ENCODE data around the gene SLC36A2.
A peak's percentile ranks its signal among the peaks of the same experiment; 100 is the strongest.
"Not testable (repeated sequence)": the region's sequence is repeated elsewhere in the genome, so short reads cannot be mapped to it uniquely, and the experiment has no call there.

SLC36A2 gene

DNA sequence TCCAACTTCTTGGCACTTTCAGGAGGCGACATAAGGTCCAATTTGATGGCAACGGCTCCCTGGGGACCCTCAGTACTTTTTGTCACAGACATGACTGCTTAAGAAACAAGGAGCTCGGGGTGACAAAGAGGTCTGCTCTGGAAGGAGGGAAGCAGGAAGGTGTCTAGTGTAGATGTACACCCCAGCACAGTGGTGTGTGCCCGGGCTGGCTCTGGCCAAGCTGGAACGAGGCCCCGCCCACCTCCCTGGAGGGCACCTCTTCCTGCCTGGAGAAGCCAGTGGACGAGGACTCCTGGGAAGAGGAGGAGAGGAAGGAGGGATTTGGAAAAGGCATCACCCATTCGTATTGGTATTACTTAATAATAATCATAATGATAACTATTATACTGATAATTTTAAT, at the start of gene SLC36A2:
TSS of gene SLC36A2 (minus strand) at position 191 of the 400 bp plus-strand sequence. CDS start at position 92, 99 bp downstream.
- no peak within 1 kb of the TSS for H3K4me3 Mint-ChIP-seq
- H3K9me3 Mint-ChIP-seq, result no peaks in the 10 kb centered on the region
- H3K4me1 Mint-ChIP-seq, result no peaks in the 10 kb centered on the region
- H3K36me3 Mint-ChIP-seq, result no peaks in the 10 kb centered on the region
- DNase-seq (ENCODE audit: low spot score in 2 of 2), result no peak
- no peak for ATAC-seq
- no peak within 1 kb of the TSS for H3K27ac Mint-ChIP-seq

DNA sequence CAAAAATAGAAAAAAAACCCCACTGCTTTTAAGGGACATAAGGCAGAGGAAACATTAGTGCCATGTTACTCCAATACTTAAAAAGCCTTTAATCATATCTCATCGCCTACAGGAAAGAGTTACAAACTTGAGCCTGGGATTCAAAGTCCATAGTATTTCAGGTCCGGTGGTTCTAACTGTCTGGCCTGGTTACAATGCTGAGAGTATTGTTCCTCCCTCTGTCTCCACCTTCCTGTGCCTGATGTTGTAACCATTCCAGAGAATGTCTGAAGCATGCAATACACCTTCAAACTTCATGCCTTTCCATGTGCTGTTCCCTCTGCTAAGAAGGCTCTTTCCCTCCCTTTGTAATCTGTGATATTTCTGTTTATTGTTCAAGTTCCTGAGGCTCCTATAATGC, 41.6 kb upstream of the SLC36A2 start:
- DNase-seq (ENCODE audit: low spot score in 2 of 2), result no peak
- no peak for ATAC-seq
- no peaks in the 10 kb centered on the region for H3K9me3 Mint-ChIP-seq
- H3K36me3 Mint-ChIP-seq, result no peaks in the 10 kb centered on the region
- no peak overlapping the region for H3K27ac Mint-ChIP-seq
- H3K4me1 Mint-ChIP-seq, result no peaks in the 10 kb centered on the region
- no peak overlapping the region for H3K4me3 Mint-ChIP-seq

DNA sequence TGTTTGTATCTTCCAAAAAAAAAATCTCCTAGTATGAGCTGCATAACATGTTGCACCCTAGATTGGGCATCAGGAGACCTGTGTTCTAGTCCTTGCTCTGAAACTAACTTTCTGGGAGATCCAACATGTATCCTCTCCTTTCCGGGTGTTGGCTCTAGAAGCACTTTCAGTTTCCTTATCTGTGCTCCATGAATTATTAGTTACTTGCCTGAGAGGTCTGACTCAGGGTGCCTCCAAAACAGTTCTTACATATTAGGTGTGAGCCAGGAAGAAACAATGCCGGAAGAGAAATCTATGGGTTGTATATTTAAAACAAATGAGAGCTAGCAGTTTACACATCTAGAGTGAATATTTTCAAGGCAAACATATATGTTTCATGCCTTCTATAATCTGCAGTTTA, 36.7 kb upstream of the SLC36A2 start:
- ATAC-seq (no peak), DNase-seq (ENCODE audit: low spot score in 2 of 2) (no peak)
- H3K4me1 Mint-ChIP-seq, result no peaks in the 10 kb centered on the region
- H3K4me3 Mint-ChIP-seq, result no peak overlapping the region
- H3K27ac Mint-ChIP-seq, result no peak overlapping the region
- no peaks in the 10 kb centered on the region for H3K36me3 Mint-ChIP-seq
- H3K9me3 Mint-ChIP-seq, result no peaks in the 10 kb centered on the region

DNA sequence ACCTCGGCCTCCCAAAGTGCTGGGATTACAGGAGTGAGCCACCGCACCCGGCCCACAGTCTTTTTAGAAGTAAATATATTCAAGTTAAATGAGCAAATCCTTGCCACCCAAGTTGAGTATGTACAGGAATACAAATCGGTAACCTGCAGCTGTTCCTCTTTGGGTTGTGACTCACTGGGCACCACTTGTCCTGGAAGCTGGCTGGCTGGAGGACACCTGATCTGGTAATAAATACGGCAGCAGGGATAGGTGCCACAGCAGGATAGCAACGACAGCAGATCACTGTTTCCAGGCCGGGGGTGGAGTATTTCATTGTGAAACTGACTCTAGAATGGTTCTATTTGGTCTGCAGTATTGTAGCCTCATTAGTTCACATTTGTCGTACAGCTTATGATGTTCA, 35.7 kb upstream of the SLC36A2 start:
- Mint-ChIP-seq H3K27ac (no peak overlapping the region), H3K4me3 (no peak overlapping the region), H3K36me3 (no peaks in the 10 kb centered on the region), H3K4me1 (no peaks in the 10 kb centered on the region), H3K9me3 (no peaks in the 10 kb centered on the region)
- DNase-seq (ENCODE audit: low spot score in 2 of 2), result no peak
- no peak for ATAC-seq

DNA sequence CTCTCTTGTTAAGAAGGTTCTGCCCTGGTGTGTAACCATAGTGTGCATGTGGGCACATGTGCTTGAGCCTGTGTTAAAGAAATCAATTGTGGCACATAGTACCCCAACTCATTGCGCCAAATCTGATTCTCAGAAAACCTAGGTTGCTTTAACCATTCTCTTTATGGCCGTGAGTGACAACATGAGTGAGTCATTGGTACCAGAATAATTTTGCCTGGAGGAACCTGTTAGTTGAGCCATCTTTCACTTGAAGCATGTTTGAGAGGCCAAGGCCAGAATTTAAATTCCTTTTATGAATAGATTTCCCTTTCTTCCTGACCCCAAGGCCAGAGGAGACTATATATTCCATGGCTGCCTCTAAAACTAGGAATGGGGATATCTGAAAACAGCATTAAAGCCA, 35.2 kb upstream of the SLC36A2 start:
- Mint-ChIP-seq H3K27ac (no peak overlapping the region), H3K4me3 (no peak overlapping the region), H3K9me3 (no peaks in the 10 kb centered on the region), H3K36me3 (no peaks in the 10 kb centered on the region), H3K4me1 (no peaks in the 10 kb centered on the region)
- ATAC-seq (no peak), DNase-seq (ENCODE audit: low spot score in 2 of 2) (no peak)

DNA sequence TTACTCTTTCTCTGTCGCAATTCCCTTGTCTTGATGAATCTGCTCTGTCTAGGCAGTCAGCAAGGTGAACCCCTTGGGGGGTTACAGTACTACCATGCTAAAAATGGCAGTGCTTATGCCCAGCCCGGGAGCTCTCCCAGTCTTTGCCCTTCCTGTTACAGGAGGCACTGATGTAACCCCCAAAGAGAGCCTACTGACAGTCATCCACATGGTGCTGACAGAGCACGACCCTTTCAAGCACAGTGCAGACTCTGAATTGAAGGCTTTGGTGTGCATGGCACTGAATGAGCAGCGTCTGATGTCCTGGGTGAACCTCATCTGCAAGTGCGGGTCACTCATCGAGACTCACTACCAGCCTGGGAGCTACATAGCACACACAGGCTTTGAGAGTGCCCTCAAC, 34.5 kb upstream of the SLC36A2 start:
- ATAC-seq, result no peak
- DNase-seq (ENCODE audit: low spot score in 2 of 2), result no peak
- Mint-ChIP-seq H3K4me3 (no peak overlapping the region), H3K27ac (peak overlapping the region; percentile 52), H3K9me3 (no peaks in the 10 kb centered on the region), H3K4me1 (no peaks in the 10 kb centered on the region), H3K36me3 (no peaks in the 10 kb centered on the region)

DNA sequence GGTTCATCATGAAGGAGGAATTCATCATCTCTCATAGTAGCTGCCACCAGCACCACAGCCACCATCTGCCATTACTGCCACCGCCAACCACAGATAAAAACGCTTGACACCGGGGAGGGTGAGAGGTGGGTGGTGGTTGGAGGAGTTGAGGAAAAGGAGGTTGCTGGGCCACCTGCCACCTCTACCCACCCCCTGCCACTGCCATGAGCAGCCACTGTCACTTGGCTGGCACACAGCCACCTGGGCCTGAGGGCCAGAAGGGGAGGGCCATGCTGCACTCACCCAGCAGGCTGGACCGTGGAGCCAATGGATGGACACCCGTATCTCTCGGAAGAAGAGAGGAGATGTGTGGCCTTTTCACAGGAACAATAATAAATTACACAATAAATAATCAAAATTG, 31.3 kb upstream of the SLC36A2 start:
- H3K4me3 Mint-ChIP-seq, result no peak overlapping the region
- no peak for DNase-seq (ENCODE audit: low spot score in 2 of 2)
- H3K27ac Mint-ChIP-seq, result no peak overlapping the region
- H3K4me1 Mint-ChIP-seq, result no peaks in the 10 kb centered on the region
- H3K9me3 Mint-ChIP-seq, result no peaks in the 10 kb centered on the region
- H3K36me3 Mint-ChIP-seq, result no peaks in the 10 kb centered on the region
- no peak for ATAC-seq

DNA sequence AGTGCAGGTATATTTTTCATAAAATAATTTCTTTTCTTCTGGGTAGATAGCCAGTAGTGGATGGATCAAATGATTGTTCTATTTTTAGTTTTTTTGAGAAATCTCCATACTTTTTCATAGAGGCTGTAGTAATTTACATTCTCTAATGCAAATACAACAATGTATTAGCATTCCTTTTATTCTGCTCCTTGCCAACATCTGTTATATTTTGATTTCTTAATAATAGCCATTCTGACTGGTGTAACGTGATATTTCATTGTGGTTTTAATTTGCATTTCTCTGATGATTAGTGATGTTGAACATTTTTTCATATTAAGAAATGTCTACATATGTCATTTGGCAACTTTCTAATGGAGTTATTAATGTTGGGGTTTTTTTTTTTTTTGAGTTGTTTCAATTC, 27.2 kb upstream of the SLC36A2 start:
- DNase-seq (ENCODE audit: low spot score in 2 of 2), result no peak
- H3K9me3 Mint-ChIP-seq, result no peaks in the 10 kb centered on the region
- H3K4me3 Mint-ChIP-seq, result no peak overlapping the region
- no peaks in the 10 kb centered on the region for H3K36me3 Mint-ChIP-seq
- no peak overlapping the region for H3K27ac Mint-ChIP-seq
- ATAC-seq, result no peak
- H3K4me1 Mint-ChIP-seq, result no peaks in the 10 kb centered on the region

DNA sequence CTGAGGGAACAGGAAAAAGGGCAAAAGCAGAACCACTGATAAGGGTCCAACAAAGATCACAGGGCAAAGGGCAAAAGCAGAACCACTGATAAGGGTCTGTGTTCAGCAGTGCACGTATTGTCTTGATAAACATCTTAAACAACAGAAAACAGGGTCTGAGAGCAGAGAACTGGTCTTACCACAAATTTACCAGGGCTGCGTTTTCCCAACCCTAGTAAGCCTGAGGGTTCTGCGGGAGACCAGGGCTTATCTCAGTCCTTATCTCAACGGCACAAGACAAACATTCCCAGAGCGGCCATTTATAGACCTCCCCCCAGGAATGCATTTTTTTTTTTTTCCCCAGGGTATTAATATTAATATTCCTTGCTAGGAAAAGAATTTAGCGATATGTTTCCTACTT, 19.7 kb upstream of the SLC36A2 start:
- H3K9me3 Mint-ChIP-seq, result peaks cover 23% of the 10 kb centered on the region
- H3K27ac Mint-ChIP-seq, H3K4me3 Mint-ChIP-seq: not testable (repeated sequence)

DNA sequence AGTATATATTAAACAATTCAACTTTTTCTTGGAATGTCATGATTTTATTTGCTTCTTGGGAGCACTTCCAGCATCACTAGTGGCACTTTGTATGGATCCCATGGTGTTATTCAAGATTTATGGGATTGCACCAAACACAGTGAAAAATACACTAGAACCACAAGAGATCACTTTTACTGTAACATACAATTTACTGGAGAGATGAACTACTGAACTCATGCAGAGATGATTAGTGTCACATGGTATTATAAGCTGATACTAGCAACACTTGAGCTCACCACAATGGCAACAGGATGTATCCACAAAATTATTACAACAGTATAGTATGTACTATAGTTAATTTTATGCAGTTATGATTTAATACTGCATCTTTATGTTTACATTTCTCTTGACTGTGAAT, 16.3 kb upstream of the SLC36A2 start:
- Mint-ChIP-seq H3K4me3 (no peak overlapping the region), H3K4me1 (no peaks in the 10 kb centered on the region), H3K36me3 (no peaks in the 10 kb centered on the region), H3K9me3 (peaks cover 27% of the 10 kb centered on the region), H3K27ac (no peak overlapping the region)
- DNase-seq (ENCODE audit: low spot score in 2 of 2) (no peak), ATAC-seq (no peak)

More for the DNA sequence above, 19.7 kb upstream of the SLC36A2 start:
- not testable (repeated sequence) for ATAC-seq; H3K36me3 Mint-ChIP-seq; H3K4me1 Mint-ChIP-seq; DNase-seq (ENCODE audit: low spot score in 2 of 2)

DNA sequence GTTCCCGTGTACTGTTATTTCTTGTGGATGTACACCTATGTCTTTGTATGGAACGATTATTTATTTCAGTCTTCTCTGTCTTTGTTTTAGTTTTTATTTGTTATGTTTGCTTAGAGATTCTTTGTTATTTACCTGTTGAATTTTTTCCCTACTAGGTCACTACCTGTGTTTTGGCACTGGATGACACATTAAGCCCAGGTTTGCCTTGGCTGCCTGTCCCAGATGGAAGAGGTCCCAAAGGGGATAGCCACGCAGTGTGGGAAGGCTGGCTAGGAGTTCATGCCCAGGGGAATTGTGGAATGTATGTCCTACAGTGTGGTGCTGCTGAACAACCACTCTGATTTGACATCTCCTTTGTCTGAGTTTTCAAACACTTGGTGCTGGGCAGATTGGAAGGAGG, 15.6 kb upstream of the SLC36A2 start:
- no peak overlapping the region for H3K27ac Mint-ChIP-seq
- DNase-seq (ENCODE audit: low spot score in 2 of 2) (peak in 1 of 2 donors; percentile 8), ATAC-seq (no peak)
- peaks cover 27% of the 10 kb centered on the region for H3K9me3 Mint-ChIP-seq
- H3K36me3 Mint-ChIP-seq, result no peaks in the 10 kb centered on the region
- no peaks in the 10 kb centered on the region for H3K4me1 Mint-ChIP-seq
- H3K4me3 Mint-ChIP-seq, result no peak overlapping the region

DNA sequence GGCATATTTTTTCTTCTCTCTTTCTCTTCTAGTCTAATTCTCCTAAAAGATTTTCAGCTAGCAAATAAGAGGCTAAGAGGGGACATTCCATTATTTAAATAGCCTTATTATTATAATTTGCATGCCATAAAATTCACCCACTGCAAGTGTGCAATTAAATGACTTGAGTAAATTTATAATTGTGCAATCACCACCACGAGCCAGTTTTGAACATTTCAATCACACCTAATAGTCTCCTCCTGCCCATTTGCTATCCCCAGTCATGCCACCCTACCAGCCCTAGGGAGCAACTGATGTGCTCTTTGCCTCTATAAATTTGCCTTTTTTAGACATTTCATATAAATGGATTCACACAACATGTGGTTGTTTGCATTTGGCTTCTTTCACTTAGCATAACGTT, 12.0 kb upstream of the SLC36A2 start:
- no peaks in the 10 kb centered on the region for H3K36me3 Mint-ChIP-seq
- DNase-seq (ENCODE audit: low spot score in 2 of 2) (no peak), ATAC-seq (no peak)
- H3K4me1 Mint-ChIP-seq, result no peaks in the 10 kb centered on the region
- no peak overlapping the region for H3K4me3 Mint-ChIP-seq
- peaks cover 15% of the 10 kb centered on the region for H3K9me3 Mint-ChIP-seq
- H3K27ac Mint-ChIP-seq, result no peak overlapping the region

DNA sequence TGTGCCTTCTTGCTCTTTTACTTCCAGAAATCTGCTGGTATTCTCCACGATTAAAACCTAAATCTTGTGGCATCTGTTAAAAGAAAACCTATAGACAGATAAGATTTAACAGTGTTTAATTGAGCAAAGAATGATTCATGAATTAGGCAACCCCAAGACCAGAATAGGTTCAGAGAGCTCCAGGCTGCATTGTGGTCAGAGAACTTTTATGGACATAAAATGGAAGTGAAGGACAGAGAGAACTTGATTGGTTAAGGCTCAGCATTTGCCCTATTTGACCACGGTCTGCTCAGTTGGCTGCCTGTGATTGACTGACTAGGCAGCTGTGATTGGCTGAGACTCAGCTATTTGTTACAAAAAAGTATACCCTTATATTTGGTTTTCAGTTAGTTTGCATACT, 10.4 kb upstream of the SLC36A2 start:
- H3K27ac Mint-ChIP-seq, result no peak overlapping the region
- ATAC-seq (no peak), DNase-seq (ENCODE audit: low spot score in 2 of 2) (no peak)
- H3K36me3 Mint-ChIP-seq, result no peaks in the 10 kb centered on the region
- no peak overlapping the region for H3K4me3 Mint-ChIP-seq
- no peaks in the 10 kb centered on the region for H3K4me1 Mint-ChIP-seq
- H3K9me3 Mint-ChIP-seq, result peaks cover 8% of the 10 kb centered on the region

DNA sequence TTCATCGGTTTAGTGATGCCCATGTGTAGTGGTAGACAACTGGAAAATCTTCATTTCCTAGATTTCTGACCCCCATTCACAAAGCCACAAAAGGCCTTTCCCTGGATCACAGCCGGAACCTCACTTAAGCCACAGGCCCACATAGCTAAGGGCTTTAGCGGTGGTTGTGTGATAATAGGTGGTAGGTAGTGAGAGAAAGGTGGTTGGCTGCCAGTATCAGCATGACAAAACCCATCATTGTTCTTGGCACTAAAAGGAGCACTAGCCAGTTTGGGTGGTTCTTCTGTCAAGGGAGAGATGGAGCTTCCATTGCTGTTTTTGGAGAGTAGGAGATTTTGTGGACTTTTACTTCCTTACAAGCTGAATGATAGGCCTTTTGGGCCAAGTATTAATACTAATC, 9.7 kb upstream of the SLC36A2 start:
- Mint-ChIP-seq H3K36me3 (no peaks in the 10 kb centered on the region), H3K27ac (no peak overlapping the region), H3K4me1 (no peaks in the 10 kb centered on the region), H3K4me3 (no peak overlapping the region), H3K9me3 (peaks cover 4% of the 10 kb centered on the region)
- DNase-seq (ENCODE audit: low spot score in 2 of 2) (no peak), ATAC-seq (no peak)

DNA sequence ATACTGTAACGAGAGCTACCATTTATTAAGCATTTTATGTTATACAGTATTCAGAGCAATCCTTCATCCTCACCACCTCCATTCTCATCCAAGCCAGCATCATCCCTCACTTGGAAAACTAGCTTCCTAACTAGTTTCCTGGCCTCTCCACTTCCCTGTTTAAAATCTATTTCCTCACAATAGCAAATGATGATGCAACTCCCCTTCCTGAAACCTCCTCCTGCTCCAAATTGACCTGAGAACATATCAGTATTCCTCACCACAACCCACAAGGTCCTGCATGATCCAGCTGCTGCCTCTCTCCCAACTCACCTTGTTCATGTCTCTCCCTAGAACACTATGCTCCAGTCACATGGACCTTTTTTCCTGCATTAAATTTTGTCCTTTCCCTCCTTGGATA, 4.3 kb upstream of the SLC36A2 start:
- no peaks in the 10 kb centered on the region for H3K4me1 Mint-ChIP-seq
- no peaks in the 10 kb centered on the region for H3K9me3 Mint-ChIP-seq
- no peak for ATAC-seq
- no peak for DNase-seq (ENCODE audit: low spot score in 2 of 2)
- no peak overlapping the region for H3K27ac Mint-ChIP-seq
- H3K36me3 Mint-ChIP-seq, result no peaks in the 10 kb centered on the region
- H3K4me3 Mint-ChIP-seq, result no peak overlapping the region

DNA sequence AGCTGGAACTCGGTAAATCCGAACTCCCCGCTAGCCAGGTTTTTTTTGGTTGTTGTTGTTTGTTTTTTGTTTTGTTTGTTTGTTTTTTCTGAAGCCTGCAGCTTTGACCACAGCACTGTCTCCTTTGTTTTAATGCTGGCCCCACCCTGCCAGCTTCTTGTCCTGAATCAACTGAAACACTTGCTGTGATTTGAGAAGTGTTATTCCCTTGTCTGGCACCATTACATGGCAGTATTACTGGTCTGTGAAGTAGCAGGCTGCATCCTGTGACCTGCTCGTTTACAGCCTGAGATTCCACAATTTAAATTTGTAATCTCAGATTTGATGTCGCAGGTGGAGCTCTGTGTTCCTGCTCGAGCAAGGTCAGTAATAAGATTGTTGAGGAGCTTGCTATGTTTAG, 1.4 kb upstream of the SLC36A2 start:
- DNase-seq (ENCODE audit: low spot score in 2 of 2), result no peak
- Mint-ChIP-seq H3K36me3 (no peaks in the 10 kb centered on the region), H3K4me1 (no peaks in the 10 kb centered on the region), H3K9me3 (no peaks in the 10 kb centered on the region), H3K27ac (no peak overlapping the region), H3K4me3 (no peak overlapping the region)
- no peak for ATAC-seq

DNA sequence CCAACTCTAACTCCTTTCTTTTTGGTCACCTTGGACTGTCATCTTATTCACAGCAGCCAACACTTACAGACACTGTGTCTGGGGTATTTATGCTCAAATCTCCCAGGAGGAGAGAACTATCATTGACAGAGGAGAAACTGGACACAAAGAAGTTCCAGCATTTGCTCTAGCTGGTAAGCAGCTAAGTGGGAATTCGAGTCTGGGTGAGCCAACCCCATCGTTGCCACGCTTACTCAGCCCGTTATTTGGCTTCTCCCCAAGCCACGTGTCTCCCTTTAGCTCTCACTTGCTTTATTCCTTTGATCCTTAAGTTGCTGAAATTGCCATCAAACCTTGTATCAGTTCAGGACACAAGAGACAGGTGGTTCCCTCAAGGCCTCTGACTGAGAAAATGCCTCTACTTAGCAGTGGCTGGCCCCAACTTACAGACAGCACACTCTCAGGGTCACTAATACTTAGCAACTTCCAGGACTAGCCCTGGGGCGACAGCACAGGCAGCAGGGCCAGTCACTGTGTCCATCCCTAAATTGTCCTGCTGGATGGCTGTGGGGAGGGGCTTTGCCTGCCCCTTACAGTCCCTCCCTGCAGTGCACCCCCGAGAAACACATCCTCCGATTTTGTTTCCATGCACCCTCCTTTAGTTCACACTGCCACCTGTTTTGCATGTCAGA, 1.4 kb downstream of the SLC36A2 start:
- no peaks in the 10 kb centered on the region for H3K36me3 Mint-ChIP-seq
- no peak overlapping the region for H3K27ac Mint-ChIP-seq
- DNase-seq (ENCODE audit: low spot score in 2 of 2) (no peak), ATAC-seq (no peak)
- no peaks in the 10 kb centered on the region for H3K9me3 Mint-ChIP-seq
- no peaks in the 10 kb centered on the region for H3K4me1 Mint-ChIP-seq
- no peak overlapping the region for H3K4me3 Mint-ChIP-seq

Measured in stimulated activated effector memory CD8-positive, alpha-beta T cell treated with anti-CD3 and anti-CD28 coated beads, Interleukin-12 subunit alpha, Interleukin-12 subunit beta, amount 100 ng/mL, for 72 hours (primary cell).